Endothelial cell of umbilical vein (primary cell): ENCODE measurements around the gene MRPL2. TPM values are rescaled to one million over a fixed set of nuclear protein-coding genes. Genes with fewer than 3 reads are reported as not detected.

Experiments used
- BruUV-seq: library from RNA; stranded (reverse); fragments of 400-500 nt; replicated peaks from 2 replicates; lab custom pipeline; 2021; lab: Mats Ljungman, UMichigan
- CTCF ChIA-PET: fragments of 300-600, 350-600 bp; sonication (Branson Sonifier 250); formaldehyde crosslinking; loops from one replicate; lab custom pipeline; 2021; ENCODE audit warnings: antibody characterized with exemption, inconsistent platforms; lab: Charles Lee
- POLR2A ChIA-PET: fragments of 300-600, 350-600 bp; sonication (Branson Sonifier 250); formaldehyde crosslinking; loops from one replicate; lab custom pipeline; 2021; ENCODE audit warnings: antibody characterized with exemption, inconsistent platforms; lab: Charles Lee
- DNase-seq: peaks from one replicate; pipeline ENCODE4 v3.0.0-alpha.2; 2011; ENCODE audit warnings: low read depth, low spot score
- FAIRE-seq: peaks from 2 replicates; lab custom pipeline; 2011; peaks lifted over from hg19 to GRCh38; lab: Jason Lieb, UNC
- H2AFZ ChIP-seq: 2 replicates; pipeline ENCODE4 v1.6.0; 2012; ENCODE audit warnings: low read depth, low read length, control low read depth, inconsistent platforms
- H3K27ac ChIP-seq: 2 replicates; pipeline ENCODE4 v1.5.1; 2011; ENCODE audit warnings: low read depth, mild to moderate bottlenecking, control low read depth, low read length, moderate library complexity; ENCODE audit not compliant: insufficient read depth
- H3K27me3 ChIP-seq, 2 experiments: 2 replicates each; pipeline versions ENCODE4 v1.6.0 to v1.6.1; 2011; ENCODE audit warnings: low read length in 2 of 2, mixed read lengths in 1 of 2; ENCODE audit not compliant: control insufficient read depth in 2 of 2, insufficient read depth in 2 of 2
- H3K36me3 ChIP-seq, 2 experiments: 2 replicates in 1 of 2; 3 replicates in 1 of 2; pipeline ENCODE4 v1.5.1; 2011; ENCODE audit warnings: low read length in 2 of 2, mild to moderate bottlenecking in 1 of 2, moderate library complexity in 1 of 2; ENCODE audit not compliant: control insufficient read depth in 2 of 2, insufficient read depth in 2 of 2; ENCODE audit errors: extremely low read depth in 1 of 2
- H3K4me1 ChIP-seq: 3 replicates; pipeline ENCODE4 v1.5.1; 2011; ENCODE audit warnings: mild to moderate bottlenecking, low read length; ENCODE audit not compliant: control insufficient read depth, insufficient read depth; ENCODE audit errors: extremely low read depth
- H3K4me2 ChIP-seq: 2 replicates; pipeline ENCODE4 v1.6.1; 2011; ENCODE audit warnings: low read length, control low read depth, mixed read lengths; ENCODE audit not compliant: insufficient read depth
- H3K4me3 ChIP-seq, 3 experiments: fragments of 200-600 bp in 1 of 3; sonication (generic), shearing (Covaris generic) in 1 of 3; replicated peaks in 1 of 3; 2 replicates each; pipeline ENCODE4 v1.5.1; 2011 to 2016; ENCODE audit warnings: control low read depth in 3 of 3, low read length in 3 of 3, mild to moderate bottlenecking in 2 of 3, inconsistent platforms in 1 of 3, low read depth in 1 of 3, moderate library complexity in 1 of 3; ENCODE audit not compliant: insufficient read depth in 1 of 3
- H3K79me2 ChIP-seq: 2 replicates; pipeline ENCODE4 v1.6.0; 2012; ENCODE audit warnings: low read length, inconsistent platforms; ENCODE audit not compliant: control insufficient read depth, insufficient read depth
- H3K9ac ChIP-seq: replicated peaks from 2 replicates; pipeline ENCODE3; 2011; ENCODE audit warnings: low read length, control low read depth; ENCODE audit not compliant: insufficient read depth; ENCODE audit errors: extremely low read depth
- H3K9me1 ChIP-seq: replicated peaks from 3 replicates; pipeline ENCODE4 v1.6.0; 2011; ENCODE audit warnings: mild to moderate bottlenecking, low read length; ENCODE audit not compliant: control insufficient read depth, insufficient read depth; ENCODE audit errors: extremely low read depth
- H3K9me3 ChIP-seq: replicated peaks from 2 replicates; pipeline ENCODE4 v1.5.1; 2012; ENCODE audit warnings: low read length, inconsistent platforms; ENCODE audit not compliant: control insufficient read depth, insufficient read depth
- H4K20me1 ChIP-seq: replicated peaks from 2 replicates; pipeline ENCODE3; 2011; ENCODE audit warnings: mild to moderate bottlenecking, low read length; ENCODE audit not compliant: control insufficient read depth, insufficient read depth; ENCODE audit errors: extremely low read depth
- EZH2 ChIP-seq: IDR thresholded peaks from 2 replicates; pipeline ENCODE4 v1.6.1; 2012; ENCODE audit warnings: borderline replicate concordance, low read depth, mild to moderate bottlenecking, moderate library complexity, low read length, inconsistent platforms; ENCODE audit not compliant: severe bottlenecking
- FOS ChIP-seq: IDR thresholded peaks from 2 replicates; pipeline ENCODE4 v1.6.1; 2011; ENCODE audit warnings: mild to moderate bottlenecking, low read length, moderate library complexity, borderline replicate concordance; ENCODE audit not compliant: insufficient read depth
- GATA2 ChIP-seq: IDR thresholded peaks from 2 replicates; pipeline ENCODE4 v1.7.0; 2011; ENCODE audit warnings: low read depth, mild to moderate bottlenecking, moderate library complexity, mixed read lengths, low read length; ENCODE audit not compliant: insufficient read length, insufficient read depth
- JUN ChIP-seq: IDR thresholded peaks from 2 replicates; pipeline ENCODE4 v1.6.1; 2011; ENCODE audit warnings: borderline replicate concordance, low read depth; ENCODE audit not compliant: insufficient read length, insufficient read depth
- MYC ChIP-seq: IDR thresholded peaks from one replicate; pipeline ENCODE4 v1.6.1; 2011; ENCODE audit warnings: mild to moderate bottlenecking, low read depth, low read length
- POLR2A ChIP-seq: IDR thresholded peaks from 2 replicates; pipeline ENCODE4 v1.6.1; 2012; ENCODE audit warnings: low read depth, mild to moderate bottlenecking, control low read depth, low read length
- POLR2AphosphoS5 ChIP-seq: IDR thresholded peaks from 2 replicates; pipeline ENCODE4 v1.6.1; 2012; ENCODE audit warnings: low read depth, mild to moderate bottlenecking, control low read depth, low read length, moderate library complexity; ENCODE audit not compliant: insufficient read depth
- dilution Hi-C: fragments of 300-500 bp; cut with MboI; formaldehyde crosslinking; loops from one replicate; pipeline ENCODE4 v1.15.0; 2019; ENCODE audit warnings: low sequenced_read_pairs; ENCODE audit not compliant: extremely low pct_ligation_motif_present
- intact Hi-C: fragments of 100-400 bp; cut with micrococcal nuclease; formaldehyde crosslinking; loops from one replicate; pipeline ENCODE4 v1.10.0; 2022
- polyA plus RNA-seq, 4 experiments: library from polyadenylated mRNA; depleted of rRNA in 3 of 4; stranded (reverse) in 3 of 4; unstranded in 1 of 4; fragments of >200 nt; gene quantifications; 2 replicates each; pipeline versions ENCODE4 v1.2.1 to v1.2.3, GENCODE V29; 2011 to 2012; ENCODE audit warnings: missing spikeins in 1 of 4
- total RNA-seq: library from RNA; stranded (reverse); gene quantifications from 2 replicates; pipeline ENCODE4 v1.2.3, GENCODE V29; 2021
- TF ChIP-seq, protein P1 (sequence below), 2 donors: IDR thresholded peaks; 1 replicate in 1 of 2; 2 replicates in 1 of 2; pipeline ENCODE4 v1.5.1; 2011; ENCODE audit warnings: low read length in 2 of 2, mild to moderate bottlenecking in 2 of 2, moderate library complexity in 2 of 2, control low read depth in 1 of 2, inconsistent platforms in 1 of 2, low read depth in 1 of 2; ENCODE audit not compliant: insufficient read depth in 1 of 2; ENCODE audit errors: extremely low read depth in 1 of 2
- TF ChIP-seq, protein P2 (sequence below): IDR thresholded peaks from 2 replicates; pipeline ENCODE4 v1.6.1; 2011; ENCODE audit not compliant: insufficient read depth, insufficient read length

Gene MRPL2
- total and polyA plus RNA-seq, 2 donors (not counting 3 experiments of a cell fraction or from before 2014, with no cell fraction given): 37.6 to 63.6 TPM

DNA sequence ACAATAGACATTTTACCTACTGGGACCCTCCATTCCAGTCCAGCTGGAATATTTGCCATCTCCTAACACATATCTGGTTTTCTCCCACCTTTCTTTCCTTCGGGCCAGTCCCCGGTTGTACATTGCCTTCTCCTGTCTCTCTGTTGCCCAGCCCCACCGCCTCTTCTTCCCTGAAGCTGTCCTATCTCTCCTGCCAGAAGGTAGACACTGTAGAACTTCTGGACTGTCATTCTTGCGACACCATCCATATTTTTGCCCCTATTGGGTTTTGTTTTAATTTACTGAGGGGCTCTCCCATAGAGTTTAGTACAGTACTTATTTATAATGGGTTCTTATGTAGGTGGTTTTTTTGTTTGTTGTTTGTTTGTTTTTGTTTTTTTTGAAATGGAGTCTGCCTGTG, 21.8 kb upstream of the MRPL2 start:
- POLR2A ChIA-PET: no interaction called here

More for the DNA sequence above, 21.8 kb upstream of the MRPL2 start:
- peaks cover 3% of the 10 kb centered on the region for H3K4me1 ChIP-seq
- H3K9me3 ChIP-seq: no peaks in the 10 kb centered on the region
- intact Hi-C loops: no loop called here
- H3K27ac ChIP-seq: no peak overlapping the region
- FAIRE-seq: no peak
- H3K4me2 ChIP-seq: no peak overlapping the region
- no TSS peak for BruUV-seq
- no peaks in the 10 kb centered on the region for H3K79me2 ChIP-seq
- no peak for TF ChIP-seq GATA2
- TF ChIP-seq, protein P1, sequence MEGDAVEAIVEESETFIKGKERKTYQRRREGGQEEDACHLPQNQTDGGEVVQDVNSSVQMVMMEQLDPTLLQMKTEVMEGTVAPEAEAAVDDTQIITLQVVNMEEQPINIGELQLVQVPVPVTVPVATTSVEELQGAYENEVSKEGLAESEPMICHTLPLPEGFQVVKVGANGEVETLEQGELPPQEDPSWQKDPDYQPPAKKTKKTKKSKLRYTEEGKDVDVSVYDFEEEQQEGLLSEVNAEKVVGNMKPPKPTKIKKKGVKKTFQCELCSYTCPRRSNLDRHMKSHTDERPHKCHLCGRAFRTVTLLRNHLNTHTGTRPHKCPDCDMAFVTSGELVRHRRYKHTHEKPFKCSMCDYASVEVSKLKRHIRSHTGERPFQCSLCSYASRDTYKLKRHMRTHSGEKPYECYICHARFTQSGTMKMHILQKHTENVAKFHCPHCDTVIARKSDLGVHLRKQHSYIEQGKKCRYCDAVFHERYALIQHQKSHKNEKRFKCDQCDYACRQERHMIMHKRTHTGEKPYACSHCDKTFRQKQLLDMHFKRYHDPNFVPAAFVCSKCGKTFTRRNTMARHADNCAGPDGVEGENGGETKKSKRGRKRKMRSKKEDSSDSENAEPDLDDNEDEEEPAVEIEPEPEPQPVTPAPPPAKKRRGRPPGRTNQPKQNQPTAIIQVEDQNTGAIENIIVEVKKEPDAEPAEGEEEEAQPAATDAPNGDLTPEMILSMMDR (IDR thresholded peaks at IDR 0.05; ENCODE audit: extremely low read depth in 1 of 2, insufficient read depth in 1 of 2, low read depth in 1 of 2, low read length in 2 of 2): no peak
- no peak for TF ChIP-seq JUN
- no peak for TF ChIP-seq POLR2AphosphoS5
- TF ChIP-seq, protein P2, sequence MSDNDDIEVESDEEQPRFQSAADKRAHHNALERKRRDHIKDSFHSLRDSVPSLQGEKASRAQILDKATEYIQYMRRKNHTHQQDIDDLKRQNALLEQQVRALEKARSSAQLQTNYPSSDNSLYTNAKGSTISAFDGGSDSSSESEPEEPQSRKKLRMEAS: no peak
- TF ChIP-seq EZH2: no peak
- no peak for TF ChIP-seq FOS
- TF ChIP-seq POLR2A: no peak
- TF ChIP-seq MYC: no peak
- no peak overlapping the region for H3K9ac ChIP-seq
- peaks cover 2% of the 10 kb centered on the region for H4K20me1 ChIP-seq
- H3K36me3 ChIP-seq: no peaks in the 10 kb centered on the region
- H3K4me3 ChIP-seq: no peak overlapping the region
- peaks cover 0 to 8% of the 10 kb centered on the region in 2 experiments for H3K27me3 ChIP-seq
- no peaks in the 10 kb centered on the region for H3K9me1 ChIP-seq
- H2AFZ ChIP-seq: no peak overlapping the region
- CTCF ChIA-PET: interaction anchor here (1.9 kb wide), 1 partner anchor 63 kb away, joined by 8 read pairs; no protein-coding TSS in a partner anchor
- dilution Hi-C loops: no loop called here
- DNase-seq: no peak
